GM23248 (cell line): ENCODE data around the gene HLA-B. TPM values are rescaled to one million over a fixed set of nuclear protein-coding genes. Genes with fewer than 3 reads are reported as not detected.

Source experiments
- DNase-seq: peaks from one replicate; pipeline ENCODE4 v3.0.0-alpha.2; 2015
- H2AFZ ChIP-seq: fragments of 200-600 bp; sonication (generic); 2 replicates; pipeline ENCODE4 v1.6.1; 2016; ENCODE audit warnings: antibody characterized with exemption
- H3F3A ChIP-seq: fragments of 200-600 bp; sonication (generic); 2 replicates; pipeline ENCODE4 v1.6.1; 2016; ENCODE audit warnings: mild to moderate bottlenecking, antibody characterized with exemption, mixed run types; ENCODE audit not compliant: insufficient read depth
- H3K27ac ChIP-seq: fragments of 200-600 bp; sonication (generic); 2 replicates; pipeline ENCODE4 v1.5.1; 2016; ENCODE audit warnings: mild to moderate bottlenecking
- H3K27me3 ChIP-seq: fragments of 200-600 bp; sonication (generic); replicated peaks from 2 replicates; pipeline ENCODE4 v1.6.1; 2016; ENCODE audit warnings: mild to moderate bottlenecking; ENCODE audit not compliant: insufficient read depth
- H3K36me3 ChIP-seq: fragments of 200-600 bp; sonication (generic); 2 replicates; pipeline ENCODE4 v1.6.1; 2016; ENCODE audit warnings: low read depth, mild to moderate bottlenecking
- H3K4me1 ChIP-seq: fragments of 200-600 bp; sonication (generic); 2 replicates; pipeline ENCODE4 v1.6.1; 2016; ENCODE audit warnings: mild to moderate bottlenecking; ENCODE audit not compliant: insufficient read depth
- H3K4me2 ChIP-seq: fragments of 200-600 bp; sonication (generic); one replicate; pipeline ENCODE4 v1.6.1; 2016; ENCODE audit warnings: mild to moderate bottlenecking; ENCODE audit not compliant: unreplicated experiment
- H3K4me3 ChIP-seq: fragments of 200-600 bp; sonication (generic); 2 replicates; pipeline ENCODE4 v1.5.1; 2016; ENCODE audit warnings: mild to moderate bottlenecking
- H3K79me2 ChIP-seq: fragments of 200-600 bp; sonication (generic); 2 replicates; pipeline ENCODE4 v1.6.1; 2016; ENCODE audit warnings: mild to moderate bottlenecking; ENCODE audit not compliant: insufficient read depth
- H3K9ac ChIP-seq: fragments of 200-600 bp; sonication (generic); 2 replicates; pipeline ENCODE4 v1.6.1; 2016; ENCODE audit warnings: mild to moderate bottlenecking
- H3K9me2 ChIP-seq: fragments of 200-600 bp; sonication (generic); 2 replicates; pipeline ENCODE4 v1.6.1; 2016; ENCODE audit warnings: mixed run types, mild to moderate bottlenecking, moderate library complexity; ENCODE audit not compliant: insufficient read depth
- H3K9me3 ChIP-seq: fragments of 200-600 bp; sonication (generic); one replicate; pipeline ENCODE4 v1.6.1; 2017; ENCODE audit warnings: low read depth
- H4K20me1 ChIP-seq: fragments of 200-600 bp; sonication (generic); 2 replicates; pipeline ENCODE4 v1.6.0; 2016; ENCODE audit not compliant: insufficient read depth
- EZH2 ChIP-seq: fragments of 200-600 bp; sonication (generic); IDR thresholded peaks from 2 replicates; pipeline ENCODE4 v1.6.1; 2018; ENCODE audit warnings: antibody characterized with exemption, mild to moderate bottlenecking; ENCODE audit not compliant: insufficient read depth, poor library complexity, severe bottlenecking
- EZH2phosphoT487 ChIP-seq: fragments of 200-600 bp; sonication (generic); IDR thresholded peaks from 2 replicates; pipeline ENCODE4 v1.6.1; 2018; ENCODE audit warnings: antibody characterized with exemption, moderate library complexity, mild to moderate bottlenecking, low read depth; ENCODE audit not compliant: insufficient read depth
- WGBS, 2 experiments: methylation state at CpG; one replicate each; pipeline ENCODE4 v1.1.6; 2015 to 2017; ENCODE audit warnings: low lambda C conversion rate in 2 of 2, low coverage in 1 of 2; ENCODE audit errors: missing lambda C conversion rate in 2 of 2; 5-methylcytosine and 5-hydroxymethylcytosine counted together
- in situ Hi-C: fragments of 300-500 bp; cut with MboI; formaldehyde crosslinking; loops from 2 replicates; pipeline ENCODE4 v1.15.0; 2020
- polyA plus RNA-seq: library from polyadenylated mRNA; unstranded; fragments of >200 nt; fragmentation: Nextera tagmentation; extraction: Ambion mirVana; gene quantifications from 2 replicates; pipeline ENCODE4 v1.2.1, GENCODE V29; 2016
- total RNA-seq: library from RNA; depleted of rRNA; stranded (reverse); fragments of >200 nt; shearing (Covaris generic); gene quantifications from 2 replicates; pipeline ENCODE4 v1.2.3, GENCODE V29; 2014

The HLA-B gene
- total and polyA plus RNA-seq, 2 experiments from 2014 or later = 87.9 to 192 TPM

DNA sequence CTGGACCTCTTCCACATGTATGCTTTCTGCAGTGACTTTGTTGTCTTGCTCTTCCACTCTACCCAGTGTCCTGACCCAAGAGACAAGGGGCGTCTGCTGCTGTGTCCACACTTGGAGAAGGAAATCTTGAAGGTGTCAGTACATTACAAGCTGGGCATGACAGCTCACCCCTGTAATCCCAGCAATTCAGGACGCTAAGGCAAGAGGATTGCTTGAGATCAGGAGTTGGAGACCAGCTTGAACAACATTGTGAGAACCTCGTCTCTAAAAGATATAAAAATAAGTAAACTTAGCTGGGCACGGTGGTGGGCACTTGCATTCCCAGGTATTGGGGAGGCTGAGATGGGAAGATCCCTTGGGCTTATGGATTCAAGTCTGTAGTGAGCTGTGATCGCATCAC, 5.8 kb upstream of the HLA-B start:
- TF ChIP-seq EZH2 (no peak), EZH2phosphoT487 (no peak)
- H3K4me3 ChIP-seq = no peak overlapping the region
- peaks cover 57% of the 10 kb centered on the region for H3K27me3 ChIP-seq
- no peaks in the 10 kb centered on the region for H3F3A ChIP-seq
- WGBS, 2 experiments = 17 to 19% methylated on average over 5 of the region's 5 CpGs
- H3K4me1 ChIP-seq = no peaks in the 10 kb centered on the region
- in situ Hi-C loops = loop anchor here (10.0 kb wide), 1 partner anchor 158 kb away; no protein-coding TSS in a partner anchor
- DNase-seq = no peak
- H3K27ac ChIP-seq = no peak overlapping the region
- no peaks in the 10 kb centered on the region for H3K9me2 ChIP-seq
- H4K20me1 ChIP-seq = no peaks in the 10 kb centered on the region
- H3K36me3 ChIP-seq = no peaks in the 10 kb centered on the region
- no peaks in the 10 kb centered on the region for H3K9me3 ChIP-seq
- no peak overlapping the region for H3K4me2 ChIP-seq
- H3K79me2 ChIP-seq = no peaks in the 10 kb centered on the region
- no peak overlapping the region for H3K9ac ChIP-seq
- no peak overlapping the region for H2AFZ ChIP-seq

DNA sequence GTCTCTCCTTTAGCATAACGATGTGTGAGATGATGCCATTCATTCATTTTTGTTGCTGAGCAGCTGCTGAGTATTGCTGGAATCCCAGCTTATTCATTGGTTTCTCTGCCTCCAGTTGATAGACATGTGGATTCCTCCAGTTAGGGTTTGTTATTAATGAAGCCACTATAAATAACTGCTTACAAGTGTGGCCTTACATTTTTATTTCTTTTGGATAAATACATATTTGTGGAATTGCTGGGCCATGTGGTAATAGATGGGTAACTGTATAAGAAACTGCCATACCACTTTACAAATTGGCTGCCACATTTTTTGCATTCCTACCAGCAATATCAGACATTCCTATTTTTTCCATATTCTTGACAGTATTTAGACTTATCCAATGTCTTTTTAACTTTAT, 2.6 kb upstream of the HLA-B start:
- Histone ChIP-seq H3K27me3 (peaks cover 41% of the 10 kb centered on the region), H3K4me2 (no peak overlapping the region), H3F3A (no peaks in the 10 kb centered on the region), H3K9me3 (no peaks in the 10 kb centered on the region), H3K4me1 (no peaks in the 10 kb centered on the region), H3K79me2 (no peaks in the 10 kb centered on the region), H3K9me2 (no peaks in the 10 kb centered on the region), H4K20me1 (no peaks in the 10 kb centered on the region), H2AFZ (no peak overlapping the region), H3K4me3 (no peak overlapping the region), H3K36me3 (no peaks in the 10 kb centered on the region), H3K9ac (no peak overlapping the region), H3K27ac (no peak overlapping the region)
- in situ Hi-C loops = no loop called here
- no peak for DNase-seq
- TF ChIP-seq EZH2phosphoT487 (no peak), EZH2 (no peak)
- WGBS, 2 experiments = 28 to 45% methylated on average over 1 of the region's 1 CpG

DNA sequence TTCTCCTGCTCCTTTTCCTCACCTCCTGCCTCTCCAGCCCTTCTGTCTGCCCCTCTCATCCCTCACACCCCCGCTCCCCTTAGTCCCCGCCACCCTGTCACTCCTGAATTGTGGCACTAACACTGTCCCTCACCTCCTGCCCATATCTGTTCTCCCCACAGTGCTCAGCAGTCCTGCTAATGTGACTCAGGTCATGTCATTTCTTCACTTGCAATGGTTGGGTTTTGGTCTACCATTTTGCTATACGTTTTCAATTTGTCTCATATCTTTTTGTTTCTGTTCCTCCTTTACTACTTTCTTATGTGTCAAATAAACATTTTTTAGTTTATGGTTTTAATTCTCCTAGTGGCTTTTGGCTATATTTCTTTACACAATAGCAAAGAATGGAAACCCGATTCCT, 1.3 kb upstream of the HLA-B start:
- no peak for DNase-seq
- Histone ChIP-seq H3K36me3 (no peaks in the 10 kb centered on the region), H3K4me1 (no peaks in the 10 kb centered on the region), H3K9ac (no peak overlapping the region), H3K4me2 (no peak overlapping the region), H3K79me2 (no peaks in the 10 kb centered on the region), H3F3A (no peaks in the 10 kb centered on the region), H4K20me1 (no peaks in the 10 kb centered on the region), H3K9me3 (no peaks in the 10 kb centered on the region), H3K27me3 (peaks cover 36% of the 10 kb centered on the region), H3K9me2 (no peaks in the 10 kb centered on the region), H2AFZ (no peak overlapping the region), H3K4me3 (no peak overlapping the region), H3K27ac (no peak overlapping the region)
- 16 to 19% methylated on average over 4 of the region's 4 CpGs for WGBS, 2 experiments
- TF ChIP-seq EZH2 = no peak
- TF ChIP-seq EZH2phosphoT487 = no peak
- in situ Hi-C loops = no loop called here

DNA sequence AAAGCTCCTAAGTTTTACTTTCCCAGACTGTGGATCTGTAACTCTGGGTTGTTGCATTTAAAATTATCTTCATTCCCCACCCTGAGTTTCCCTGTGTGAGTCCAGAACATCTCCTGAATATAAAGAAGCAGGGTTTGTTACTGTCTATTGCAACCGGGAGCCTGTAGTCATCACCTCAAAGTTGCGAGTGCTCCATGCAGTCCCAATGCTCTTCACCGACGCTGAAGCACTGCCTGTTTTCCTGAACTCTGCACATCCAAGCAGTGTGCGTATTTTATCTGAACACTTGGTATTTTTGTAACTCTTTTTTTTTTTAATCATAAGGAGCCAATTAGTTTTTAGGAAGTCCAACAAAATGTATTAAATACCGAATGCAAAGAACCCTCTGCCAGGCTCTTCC, 907 bp upstream of the HLA-B start:
- DNase-seq = no peak
- H3K4me3 ChIP-seq = no peak overlapping the region
- H3K9me3 ChIP-seq = no peaks in the 10 kb centered on the region
- TF ChIP-seq EZH2 (no peak), EZH2phosphoT487 (no peak)
- no peak overlapping the region for H2AFZ ChIP-seq
- no peak overlapping the region for H3K27ac ChIP-seq
- no peaks in the 10 kb centered on the region for H3K36me3 ChIP-seq
- no peaks in the 10 kb centered on the region for H3K79me2 ChIP-seq
- no peak overlapping the region for H3K4me2 ChIP-seq
- peaks cover 31% of the 10 kb centered on the region for H3K27me3 ChIP-seq
- no peaks in the 10 kb centered on the region for H3K4me1 ChIP-seq
- H4K20me1 ChIP-seq = no peaks in the 10 kb centered on the region
- WGBS, 2 experiments = 14 to 20% methylated on average over 5 to 6 of the region's 6 CpGs
- no peaks in the 10 kb centered on the region for H3F3A ChIP-seq
- no peak overlapping the region for H3K9ac ChIP-seq
- in situ Hi-C loops = no loop called here
- no peaks in the 10 kb centered on the region for H3K9me2 ChIP-seq
